Activated CD8-positive, alpha-beta memory T cell treated with anti-CD3 and anti-CD28 coated beads, Interleukin-2, amount 50 U/mL, for 48 hours (primary cell): ENCODE results near the gene ARG1.

Experiments used
- DNase-seq: peaks from one replicate; pipeline ENCODE4 v3.0.0-alpha.2; 2020

ARG1 gene

GRCh38 chr6:131587909-131588308, 14.9 kb downstream of the ARG1 start:
- DNase-seq: no peak

GRCh38 chr6:131588643-131589042, 15.6 kb downstream of the ARG1 start:
- no peak for DNase-seq

- no peak for DNase-seq
Observed at GRCh38 chr6:131592935-131593334, 19.9 kb downstream of the ARG1 start.

GRCh38 chr6:131594074-131594473, 21.0 kb downstream of the ARG1 start:
- DNase-seq: no peak

GRCh38 chr6:131597446-131597845, 24.4 kb downstream of the ARG1 start:
- DNase-seq: no peak

- DNase-seq: no peak
Observed at GRCh38 chr6:131600716-131601115, 27.7 kb downstream of the ARG1 start.

GRCh38 chr6:131602781-131603312, 29.8 kb downstream of the ARG1 start:
- no peak for DNase-seq

GRCh38 chr6:131613296-131613925, 40.4 kb downstream of the ARG1 start:
- no peak for DNase-seq

- DNase-seq: no peak
Observed at GRCh38 chr6:131615275-131615674, 42.2 kb downstream of the ARG1 start.

- peak; percentile 99 for DNase-seq
Observed at GRCh38 chr6:131627724-131628682, 55.0 kb downstream of the ARG1 start, which contains the start of gene MED23. Gene MED23 (minus strand): TSS chr6:131628242. CDS start chr6:131628049, 193 bp downstream.

GRCh38 chr6:131628726-131629125, 55.7 kb downstream of the ARG1 start:
- DNase-seq: no peak

- no peak for DNase-seq
Observed at GRCh38 chr6:131629651-131630050, 56.6 kb downstream of the ARG1 start.

- DNase-seq: no peak
Observed at GRCh38 chr6:131631625-131632289, 58.7 kb downstream of the ARG1 start.
